Breast epithelium (tissue), 4 donors: ENCODE results near the gene VPS25. TPM values are rescaled to one million over a fixed set of nuclear protein-coding genes. Genes with fewer than 3 reads are reported as not detected.

Experiments used
- DNase-seq, 2 donors: peaks; one replicate each; pipeline ENCODE4 v3.0.0-alpha.2; 2019; ENCODE audit warnings: low spot score in 2 of 2
- H3K27ac ChIP-seq, 2 donors: fragments of 200-600 bp; sonication (generic) in 1 of 2; one replicate each; pipeline ENCODE4 v1.5.1; 2016 to 2019; ENCODE audit warnings: mild to moderate bottlenecking in 1 of 2
- H3K27me3 ChIP-seq, 2 donors: fragments of 200-600 bp; sonication (generic) in 1 of 2; one replicate each; pipeline versions ENCODE4 v1.5.1 to v1.6.0; 2017 to 2019; ENCODE audit warnings: control low read depth in 1 of 2, mild to moderate bottlenecking in 1 of 2
- H3K36me3 ChIP-seq: fragments of 200-600 bp; one replicate; pipeline ENCODE4 v1.5.1; 2019
- H3K4me1 ChIP-seq, 2 donors: fragments of 200-600 bp; sonication (generic); one replicate each; pipeline ENCODE4 v1.5.1; 2016 to 2019; ENCODE audit warnings: control low read depth in 1 of 2
- H3K4me3 ChIP-seq, 3 donors: fragments of 200-600 bp; sonication (generic); 1 replicate in 2 of 3; 2 replicates in 1 of 3; pipeline ENCODE4 v1.5.1; 2016 to 2019; ENCODE audit warnings: mild to moderate bottlenecking in 3 of 3, moderate library complexity in 2 of 3
- H3K9me3 ChIP-seq, 2 donors: fragments of 200-600 bp; sonication (generic) in 1 of 2; one replicate each; pipeline ENCODE4 v1.5.1; 2016 to 2019; ENCODE audit warnings: control low read depth in 1 of 2
- CTCF ChIP-seq, 3 donors: fragments of 450-650 bp; IDR thresholded peaks; one replicate each; pipeline ENCODE4 v1.5.1; 2016 to 2017; ENCODE audit warnings: antibody characterized with exemption in 3 of 3, mild to moderate bottlenecking in 3 of 3, moderate library complexity in 3 of 3
- POLR2A ChIP-seq: fragments of 450-650 bp; IDR thresholded peaks from one replicate; pipeline ENCODE4 v1.6.1; 2016; ENCODE audit warnings: antibody characterized with exemption, mild to moderate bottlenecking, moderate library complexity
- POLR2AphosphoS5 ChIP-seq, 3 donors: sonication (generic); formaldehyde crosslinking; IDR thresholded peaks; one replicate each; pipeline ENCODE4 v1.6.1; 2017; ENCODE audit warnings: antibody characterized with exemption in 3 of 3
- intact Hi-C: fragments of 100-400 bp; cut with DNase I; formaldehyde crosslinking; loops from one replicate; pipeline ENCODE4 v1.15.1; 2023; ENCODE audit warnings: low total_unique reads
- total RNA-seq, 3 donors: library from RNA; depleted of rRNA; stranded (reverse); fragments of >200 nt; gene quantifications; one replicate each; pipeline ENCODE4 v1.1.0, GENCODE V29; 2016

Gene VPS25
- total RNA-seq, 3 donors from 2014 or later, result 53.4 to 70.4 (median 61.9) TPM

- H3K4me1 ChIP-seq, result peaks cover 3 to 4% of the 10 kb centered on the region in 2 donors
- no peaks in the 10 kb centered on the region for H3K36me3 ChIP-seq
- H3K27me3 ChIP-seq, result no peaks in the 10 kb centered on the region
- DNase-seq, result no peak
- H3K9me3 ChIP-seq, result no peaks in the 10 kb centered on the region
- intact Hi-C loops, result no loop called here
- peak overlapping the region; percentile 96 to 97 for H3K27ac ChIP-seq
- peak overlapping the region; percentile 64 to 81 (median 79) for H3K4me3 ChIP-seq
- TF ChIP-seq CTCF (IDR thresholded peaks at IDR 0.05), result no peak
- TF ChIP-seq POLR2A, result no peak
- no peak for TF ChIP-seq POLR2AphosphoS5 (IDR thresholded peaks at IDR 0.05)
Observed at GRCh38 chr17:42743595-42744282, 29.5 kb upstream of the VPS25 start.

- H3K36me3 ChIP-seq, result no peaks in the 10 kb centered on the region
- peak overlapping the region; percentile 96 to 97 for H3K27ac ChIP-seq
- H3K27me3 ChIP-seq, result no peaks in the 10 kb centered on the region
- H3K4me3 ChIP-seq, result peak overlapping the region; percentile 64 to 81 (median 79)
- H3K9me3 ChIP-seq, result no peaks in the 10 kb centered on the region
- intact Hi-C loops, result no loop called here
- peaks cover 3 to 4% of the 10 kb centered on the region in 2 donors for H3K4me1 ChIP-seq
- DNase-seq, result peak; percentile 68 to 81
- TF ChIP-seq CTCF (IDR thresholded peaks at IDR 0.05), result no peak
- no peak for TF ChIP-seq POLR2AphosphoS5 (IDR thresholded peaks at IDR 0.05)
- no peak for TF ChIP-seq POLR2A
Observed at GRCh38 chr17:42744283-42744805, 28.9 kb upstream of the VPS25 start.

GRCh38 chr17:42744806-42745617 is 28.2 kb upstream of the VPS25 start, which contains the start of gene EZH1:
TSS of gene EZH1 (minus strand) at chr17:42745040. CDS start at chr17:42728941, 16,099 bp downstream.
- H3K27me3 ChIP-seq, result no peaks in the 10 kb centered on the region
- H3K4me1 ChIP-seq, result peaks cover 3 to 4% of the 10 kb centered on the region in 2 donors
- intact Hi-C loops, result no loop called here
- peak within 1 kb of the TSS; percentile 64 to 81 (median 79) for H3K4me3 ChIP-seq
- peak within 1 kb of the TSS; percentile 96 to 97 for H3K27ac ChIP-seq
- no peaks in the 10 kb centered on the region for H3K36me3 ChIP-seq
- H3K9me3 ChIP-seq, result no peaks in the 10 kb centered on the region
- TF ChIP-seq POLR2AphosphoS5 (IDR thresholded peaks at IDR 0.05) (peak; percentile 82 to 96 (median 93)), POLR2A (peak; percentile 86), CTCF (IDR thresholded peaks at IDR 0.05) (peak in 2 of 3 donors; percentile 32 to 42)
- peak; percentile 84 to 91 for DNase-seq

- H3K4me1 ChIP-seq, result peaks cover 3 to 4% of the 10 kb centered on the region in 2 donors
- H3K27ac ChIP-seq, result peak overlapping the region; percentile 69 to 90
- intact Hi-C loops, result no loop called here
- no peaks in the 10 kb centered on the region for H3K9me3 ChIP-seq
- no peaks in the 10 kb centered on the region for H3K36me3 ChIP-seq
- H3K4me3 ChIP-seq, result no peak overlapping the region
- peak in 1 of 3 donors; percentile 68 for TF ChIP-seq POLR2AphosphoS5 (IDR thresholded peaks at IDR 0.05)
- no peak for TF ChIP-seq CTCF (IDR thresholded peaks at IDR 0.05)
- no peak for TF ChIP-seq POLR2A
- no peaks in the 10 kb centered on the region for H3K27me3 ChIP-seq
- DNase-seq, result no peak
Observed at GRCh38 chr17:42748202-42748907, 24.9 kb upstream of the VPS25 start.
